ENCODE measurements around the gene APOBEC3C.
"Not testable (repeated sequence)": the region's sequence is repeated elsewhere in the genome, so short reads cannot be mapped to it uniquely, and the experiment has no call there.

DNA sequence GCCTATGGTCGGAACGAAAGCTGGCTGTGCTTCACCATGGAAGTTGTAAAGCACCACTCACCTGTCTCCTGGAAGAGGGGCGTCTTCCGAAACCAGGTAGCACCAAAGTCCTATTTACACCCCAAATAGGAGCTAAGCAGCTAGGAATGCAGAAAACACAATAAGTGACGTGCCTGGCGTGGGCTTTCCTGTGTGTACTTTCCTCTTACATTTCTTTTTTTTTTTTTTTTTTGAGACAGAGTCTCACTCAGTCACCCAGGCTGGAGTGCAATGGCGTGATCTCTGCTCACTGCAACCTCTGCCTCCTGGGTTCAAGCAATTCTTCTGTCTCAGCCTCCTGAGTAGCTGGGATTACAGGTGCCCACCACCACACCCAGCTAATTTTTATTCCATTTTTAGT lies 35.4 kb downstream of the APOBEC3C start:
- TF ChIP-seq, protein P1, sequence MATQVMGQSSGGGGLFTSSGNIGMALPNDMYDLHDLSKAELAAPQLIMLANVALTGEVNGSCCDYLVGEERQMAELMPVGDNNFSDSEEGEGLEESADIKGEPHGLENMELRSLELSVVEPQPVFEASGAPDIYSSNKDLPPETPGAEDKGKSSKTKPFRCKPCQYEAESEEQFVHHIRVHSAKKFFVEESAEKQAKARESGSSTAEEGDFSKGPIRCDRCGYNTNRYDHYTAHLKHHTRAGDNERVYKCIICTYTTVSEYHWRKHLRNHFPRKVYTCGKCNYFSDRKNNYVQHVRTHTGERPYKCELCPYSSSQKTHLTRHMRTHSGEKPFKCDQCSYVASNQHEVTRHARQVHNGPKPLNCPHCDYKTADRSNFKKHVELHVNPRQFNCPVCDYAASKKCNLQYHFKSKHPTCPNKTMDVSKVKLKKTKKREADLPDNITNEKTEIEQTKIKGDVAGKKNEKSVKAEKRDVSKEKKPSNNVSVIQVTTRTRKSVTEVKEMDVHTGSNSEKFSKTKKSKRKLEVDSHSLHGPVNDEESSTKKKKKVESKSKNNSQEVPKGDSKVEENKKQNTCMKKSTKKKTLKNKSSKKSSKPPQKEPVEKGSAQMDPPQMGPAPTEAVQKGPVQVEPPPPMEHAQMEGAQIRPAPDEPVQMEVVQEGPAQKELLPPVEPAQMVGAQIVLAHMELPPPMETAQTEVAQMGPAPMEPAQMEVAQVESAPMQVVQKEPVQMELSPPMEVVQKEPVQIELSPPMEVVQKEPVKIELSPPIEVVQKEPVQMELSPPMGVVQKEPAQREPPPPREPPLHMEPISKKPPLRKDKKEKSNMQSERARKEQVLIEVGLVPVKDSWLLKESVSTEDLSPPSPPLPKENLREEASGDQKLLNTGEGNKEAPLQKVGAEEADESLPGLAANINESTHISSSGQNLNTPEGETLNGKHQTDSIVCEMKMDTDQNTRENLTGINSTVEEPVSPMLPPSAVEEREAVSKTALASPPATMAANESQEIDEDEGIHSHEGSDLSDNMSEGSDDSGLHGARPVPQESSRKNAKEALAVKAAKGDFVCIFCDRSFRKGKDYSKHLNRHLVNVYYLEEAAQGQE (IDR thresholded peaks at IDR 0.05; ENCODE audit: insufficient replicate concordance, low read depth), result not testable (repeated sequence)
- TF ChIP-seq, protein P2, sequence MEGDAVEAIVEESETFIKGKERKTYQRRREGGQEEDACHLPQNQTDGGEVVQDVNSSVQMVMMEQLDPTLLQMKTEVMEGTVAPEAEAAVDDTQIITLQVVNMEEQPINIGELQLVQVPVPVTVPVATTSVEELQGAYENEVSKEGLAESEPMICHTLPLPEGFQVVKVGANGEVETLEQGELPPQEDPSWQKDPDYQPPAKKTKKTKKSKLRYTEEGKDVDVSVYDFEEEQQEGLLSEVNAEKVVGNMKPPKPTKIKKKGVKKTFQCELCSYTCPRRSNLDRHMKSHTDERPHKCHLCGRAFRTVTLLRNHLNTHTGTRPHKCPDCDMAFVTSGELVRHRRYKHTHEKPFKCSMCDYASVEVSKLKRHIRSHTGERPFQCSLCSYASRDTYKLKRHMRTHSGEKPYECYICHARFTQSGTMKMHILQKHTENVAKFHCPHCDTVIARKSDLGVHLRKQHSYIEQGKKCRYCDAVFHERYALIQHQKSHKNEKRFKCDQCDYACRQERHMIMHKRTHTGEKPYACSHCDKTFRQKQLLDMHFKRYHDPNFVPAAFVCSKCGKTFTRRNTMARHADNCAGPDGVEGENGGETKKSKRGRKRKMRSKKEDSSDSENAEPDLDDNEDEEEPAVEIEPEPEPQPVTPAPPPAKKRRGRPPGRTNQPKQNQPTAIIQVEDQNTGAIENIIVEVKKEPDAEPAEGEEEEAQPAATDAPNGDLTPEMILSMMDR (IDR thresholded peaks at IDR 0.05; ENCODE audit: insufficient read depth, low read length), result not testable (repeated sequence)
- TF ChIP-seq SPI1 (IDR thresholded peaks at IDR 0.05; ENCODE audit: borderline replicate concordance, low read depth); POLR2AphosphoS5 (IDR thresholded peaks at IDR 0.05; ENCODE audit: low read depth): not testable (repeated sequence)

Data from HL-60 (cell line).